IMR-90 (cell line): ENCODE results near the gene SREBF2. TPM values are rescaled to one million over a fixed set of nuclear protein-coding genes. Genes with fewer than 3 reads are reported as not detected.
A peak's percentile ranks its signal among the peaks of the same experiment; 100 is the strongest.

Experiments
- ATAC-seq: fragments of 200-7000 bp; cut with Tn5 transposase; 2 replicates; pipeline ENCODE4 v1.9.1; 2020; ENCODE audit warnings: low read depth, mild to moderate bottlenecking, moderate library complexity
- BruUV-seq: library from RNA; stranded (reverse); fragments of 400-500 nt; replicated peaks from 2 replicates; lab custom pipeline; 2021; lab: Mats Ljungman, UMichigan
- CTCF ChIA-PET: fragments of 300-600 bp; formaldehyde crosslinking; extraction: SDS; loops from one replicate; lab custom pipeline; 2021; ENCODE audit warnings: antibody characterized with exemption; lab: Yijun Ruan, JAX
- POLR2A ChIA-PET: fragments of 300-600 bp; sonication (Branson Sonifier 250); formaldehyde crosslinking; loops from one replicate; lab custom pipeline; 2022; ENCODE audit warnings: antibody characterized with exemption; ENCODE audit not compliant: unreplicated experiment; lab: Charles Lee
- DNase-seq: peaks from one replicate; pipeline ENCODE4 v3.0.0; 2013
- H2AFZ ChIP-seq: replicated peaks from 2 replicates; pipeline ENCODE3; 2013; ENCODE audit warnings: low read length, mild to moderate bottlenecking; ENCODE audit not compliant: poor library complexity
- H2AK5ac ChIP-seq: 2 replicates; pipeline ENCODE4 v1.6.1; 2013; ENCODE audit warnings: low read depth, low read length, inconsistent platforms
- H2AK9ac ChIP-seq: replicated peaks from 2 replicates; pipeline ENCODE3; 2013; ENCODE audit warnings: mild to moderate bottlenecking, low read depth, low read length, moderate library complexity; ENCODE audit not compliant: poor library complexity
- H2BK120ac ChIP-seq: 2 replicates; pipeline ENCODE4 v1.6.1; 2013; ENCODE audit warnings: low read depth, low read length, inconsistent platforms
- H2BK15ac ChIP-seq: 3 replicates; pipeline ENCODE4 v1.6.1; 2013; ENCODE audit warnings: low read depth, low read length, inconsistent platforms
- H2BK20ac ChIP-seq: 2 replicates; pipeline ENCODE4 v1.6.1; 2013; ENCODE audit warnings: low read depth, mild to moderate bottlenecking, inconsistent platforms, low read length, moderate library complexity
- H2BK5ac ChIP-seq: 2 replicates; pipeline ENCODE4 v1.6.1; 2013; ENCODE audit warnings: mild to moderate bottlenecking, low read depth, low read length, inconsistent platforms; ENCODE audit not compliant: poor library complexity, severe bottlenecking
- H3K14ac ChIP-seq: replicated peaks from 2 replicates; pipeline ENCODE4 v1.6.1; 2013; ENCODE audit warnings: low read depth, low read length, inconsistent platforms
- H3K18ac ChIP-seq: 2 replicates; pipeline ENCODE4 v1.6.1; 2013; ENCODE audit warnings: low read depth, low read length, control low read depth
- H3K23ac ChIP-seq: 2 replicates; pipeline ENCODE4 v1.6.1; 2013; ENCODE audit warnings: low read depth, low read length, inconsistent platforms
- H3K27ac ChIP-seq: 2 replicates; pipeline ENCODE4 v1.5.1; 2013; ENCODE audit warnings: mild to moderate bottlenecking, control low read depth, low read length; ENCODE audit not compliant: insufficient read depth
- H3K27me3 ChIP-seq: 2 replicates; pipeline ENCODE4 v1.6.1; 2013; ENCODE audit warnings: low read length; ENCODE audit not compliant: control insufficient read depth, insufficient read depth
- H3K36me3 ChIP-seq: 2 replicates; pipeline ENCODE4 v1.6.1; 2013; ENCODE audit warnings: low read length, mixed read lengths; ENCODE audit not compliant: control insufficient read depth, insufficient read depth
- H3K4ac ChIP-seq: 2 replicates; pipeline ENCODE4 v1.6.1; 2013; ENCODE audit warnings: low read depth, low read length, inconsistent platforms
- H3K4me1 ChIP-seq: 2 replicates; pipeline ENCODE4 v1.6.1; 2013; ENCODE audit warnings: low read length, mixed read lengths; ENCODE audit not compliant: control insufficient read depth, insufficient read depth
- H3K4me2 ChIP-seq: 2 replicates; pipeline ENCODE4 v1.6.1; 2013; ENCODE audit warnings: low read depth, mild to moderate bottlenecking, control low read depth, low read length, moderate library complexity
- H3K4me3 ChIP-seq: 2 replicates; pipeline ENCODE4 v1.5.1; 2013; ENCODE audit warnings: low read depth, mild to moderate bottlenecking, control low read depth, low read length, moderate library complexity; ENCODE audit not compliant: insufficient read depth
- H3K56ac ChIP-seq: 2 replicates; pipeline ENCODE4 v1.6.1; 2013; ENCODE audit warnings: low read length, inconsistent platforms; ENCODE audit not compliant: insufficient read depth; ENCODE audit errors: extremely low read depth
- H3K79me1 ChIP-seq, 2 experiments: 2 replicates each; pipeline ENCODE4 v1.6.1; 2013; ENCODE audit warnings: low read length in 2 of 2, inconsistent platforms in 1 of 2, low read depth in 1 of 2
- H3K9ac ChIP-seq: 2 replicates; pipeline ENCODE4 v1.6.1; 2013; ENCODE audit warnings: low read depth, low read length, control low read depth
- H3K9me1 ChIP-seq: 2 replicates; pipeline ENCODE4 v1.6.1; 2013; ENCODE audit warnings: low read length, inconsistent platforms; ENCODE audit not compliant: insufficient read depth
- H3K9me3 ChIP-seq: 2 replicates; pipeline ENCODE4 v1.6.1; 2013; ENCODE audit warnings: low read length; ENCODE audit not compliant: control insufficient read depth, insufficient read depth
- H4K20me1 ChIP-seq: 2 replicates; pipeline ENCODE4 v1.6.1; 2013; ENCODE audit warnings: low read length, inconsistent platforms; ENCODE audit not compliant: insufficient read depth
- H4K5ac ChIP-seq: 2 replicates; pipeline ENCODE4 v1.6.1; 2013; ENCODE audit warnings: mild to moderate bottlenecking, low read depth, low read length, control low read depth
- H4K8ac ChIP-seq, 2 experiments: 2 replicates each; pipeline ENCODE4 v1.6.1; 2013; ENCODE audit warnings: low read depth in 2 of 2, low read length in 2 of 2, control low read depth in 1 of 2, inconsistent platforms in 1 of 2
- H4K91ac ChIP-seq: 2 replicates; pipeline ENCODE4 v1.6.1; 2013; ENCODE audit warnings: low read depth, low read length, inconsistent platforms; ENCODE audit not compliant: insufficient read depth
- MAFK ChIP-seq: IDR thresholded peaks from 2 replicates; pipeline ENCODE4 v1.6.1; 2012; ENCODE audit warnings: low read depth, low read length, improper control_type of control experiment
- MAZ ChIP-seq: IDR thresholded peaks from 2 replicates; pipeline ENCODE4 v1.6.1; 2012; ENCODE audit warnings: low read depth, mild to moderate bottlenecking, low read length, improper control_type of control experiment, moderate library complexity, borderline replicate concordance
- WGBS, 2 experiments: methylation state at CpG; one replicate each; pipeline versions ENCODE4 v1.1.5 to v1.1.7; 2013; ENCODE audit warnings: missing lambda C conversion rate in 2 of 2; ENCODE audit not compliant: insufficient read length in 1 of 2; ENCODE audit errors: extremely low coverage in 2 of 2; 5-methylcytosine and 5-hydroxymethylcytosine counted together
- dilution Hi-C: fragments of 300-500 bp; cut with HindIII; formaldehyde crosslinking; loops from one replicate; pipeline ENCODE4 v1.14.3; 2018; ENCODE audit warnings: low sequenced_read_pairs; ENCODE audit not compliant: unreplicated experiment
- in situ Hi-C: fragments of 300-500 bp; cut with MboI; formaldehyde crosslinking; loops from 3 replicates; pipeline ENCODE4 v1.14.3; 2019; ENCODE audit warnings: low sequenced_read_pairs, inconsistent platforms, mixed read lengths
- intact Hi-C: fragments of 100-400 bp; cut with micrococcal nuclease; formaldehyde crosslinking; loops from 2 replicates; pipeline ENCODE4 v1.10.0; 2022
- polyA plus RNA-seq, 3 experiments: library from polyadenylated mRNA; depleted of rRNA; stranded (reverse); fragments of >200 nt; gene quantifications; 2 replicates each; pipeline ENCODE4 v1.2.3, GENCODE V29; 2012; ENCODE audit warnings: low replicate concordance in 1 of 3
- total RNA-seq: library from RNA; depleted of rRNA; stranded (reverse); fragments of >200 nt; gene quantifications from 2 replicates; pipeline ENCODE4 v1.2.3, GENCODE V29; 2012
- TF ChIP-seq, protein P1 (sequence below): conservative IDR thresholded peaks from 2 replicates; pipeline ENCODE4 v1.5.1; 2012; ENCODE audit warnings: mild to moderate bottlenecking, low read depth, low read length, improper control_type of control experiment

The SREBF2 gene
- total and polyA plus RNA-seq, 2 of the 4 experiments (the other 2 are of a cell fraction), result 8.1 to 47.4 TPM

DNA sequence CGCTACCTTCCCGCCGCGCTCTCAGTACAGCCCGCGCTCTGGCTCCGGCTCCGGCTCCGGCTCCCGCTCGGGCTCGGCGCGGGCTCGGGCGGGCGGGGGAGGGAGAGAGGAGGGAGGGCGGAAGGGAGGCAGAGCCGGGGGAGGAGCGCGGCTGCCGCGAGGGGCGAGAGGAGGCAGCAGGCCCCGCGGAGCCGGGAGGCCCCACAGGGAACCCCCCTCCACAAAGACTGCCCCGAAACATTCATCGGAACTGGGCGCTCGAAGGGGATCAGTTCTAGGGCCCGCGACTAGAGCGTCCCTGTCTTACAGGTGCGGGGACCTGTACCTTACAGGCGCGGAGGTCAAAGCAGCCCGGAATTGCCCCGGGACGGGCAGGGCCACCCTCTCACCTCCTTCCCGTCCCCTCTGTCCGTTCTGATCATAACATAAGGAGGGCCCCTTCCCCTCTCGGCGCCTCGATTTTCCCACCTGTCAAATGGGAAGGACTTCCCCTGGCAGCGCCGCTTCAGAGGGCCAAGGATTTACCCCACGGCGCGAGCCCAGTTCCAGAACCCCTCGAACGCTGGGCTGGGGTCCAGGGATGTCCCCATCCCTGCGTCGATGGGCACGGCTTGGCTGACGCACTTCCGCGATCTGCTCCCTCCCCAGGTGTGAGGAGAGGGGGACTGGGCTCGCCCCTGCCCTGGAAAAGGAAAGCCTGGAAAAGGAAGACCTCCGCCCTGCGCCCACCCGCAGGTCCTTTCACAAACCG is 82.3 kb downstream of the SREBF2 start, which contains the start of gene SHISA8:
Gene SHISA8, minus strand, starts transcription at position 40 of the 751 bp plus-strand sequence. CDS start 407 bp downstream, outside the sequence.
- Histone ChIP-seq H4K91ac (no peak within 1 kb of the TSS), H3K9me3 (no peaks in the 10 kb centered on the region), H4K20me1 (peaks cover 3% of the 10 kb centered on the region), H3K9me1 (no peaks in the 10 kb centered on the region; the same call in 1 of the 2 replicates), H2BK20ac (no peak within 1 kb of the TSS), H3K27ac (no peak within 1 kb of the TSS), H2BK120ac (no peak within 1 kb of the TSS), H2AFZ (peak within 1 kb of the TSS; percentile 57), H3K9ac (no peak within 1 kb of the TSS), H2BK15ac (no peak within 1 kb of the TSS), H3K56ac (no peak within 1 kb of the TSS), H3K36me3 (no peaks in the 10 kb centered on the region), H2BK5ac (no peak within 1 kb of the TSS), H3K79me1 (no peaks in the 10 kb centered on the region), H3K27me3 (peaks cover 73% of the 10 kb centered on the region), H2AK9ac (peak within 1 kb of the TSS; percentile 19), H3K4me3 (no peak within 1 kb of the TSS), H3K4ac (no peak within 1 kb of the TSS), H2AK5ac (no peak within 1 kb of the TSS), H3K4me1 (peaks cover 2% of the 10 kb centered on the region; the same call in 1 of the 2 replicates), H4K8ac (no peak within 1 kb of the TSS), H3K4me2 (peak within 1 kb of the TSS; percentile 74; the same call in 1 of the 2 replicates), H3K14ac (no peak within 1 kb of the TSS), H3K18ac (no peak within 1 kb of the TSS), H4K5ac (no peak within 1 kb of the TSS), H3K23ac (no peak within 1 kb of the TSS)
- DNase-seq (peak; percentile 7), ATAC-seq (peak; percentile 54)
- BruUV-seq, result no TSS peak
- intact Hi-C loops (no loop called here), in situ Hi-C loops (no loop called here), dilution Hi-C loops (no loop called here)
- TF ChIP-seq MAZ (peak; percentile 50; the same call in 1 of the 2 replicates), MAFK (no peak)
- TF ChIP-seq, protein P1, sequence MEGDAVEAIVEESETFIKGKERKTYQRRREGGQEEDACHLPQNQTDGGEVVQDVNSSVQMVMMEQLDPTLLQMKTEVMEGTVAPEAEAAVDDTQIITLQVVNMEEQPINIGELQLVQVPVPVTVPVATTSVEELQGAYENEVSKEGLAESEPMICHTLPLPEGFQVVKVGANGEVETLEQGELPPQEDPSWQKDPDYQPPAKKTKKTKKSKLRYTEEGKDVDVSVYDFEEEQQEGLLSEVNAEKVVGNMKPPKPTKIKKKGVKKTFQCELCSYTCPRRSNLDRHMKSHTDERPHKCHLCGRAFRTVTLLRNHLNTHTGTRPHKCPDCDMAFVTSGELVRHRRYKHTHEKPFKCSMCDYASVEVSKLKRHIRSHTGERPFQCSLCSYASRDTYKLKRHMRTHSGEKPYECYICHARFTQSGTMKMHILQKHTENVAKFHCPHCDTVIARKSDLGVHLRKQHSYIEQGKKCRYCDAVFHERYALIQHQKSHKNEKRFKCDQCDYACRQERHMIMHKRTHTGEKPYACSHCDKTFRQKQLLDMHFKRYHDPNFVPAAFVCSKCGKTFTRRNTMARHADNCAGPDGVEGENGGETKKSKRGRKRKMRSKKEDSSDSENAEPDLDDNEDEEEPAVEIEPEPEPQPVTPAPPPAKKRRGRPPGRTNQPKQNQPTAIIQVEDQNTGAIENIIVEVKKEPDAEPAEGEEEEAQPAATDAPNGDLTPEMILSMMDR, result no peak
- CTCF ChIA-PET, result no interaction called here
- whole genome bisulfite sequencing, 2 experiments, result 0% methylated on average over 3 of the region's 63 CpGs; no CpG with 5 or more reads in 1 of the 2 experiments
- POLR2A ChIA-PET, result no interaction called here
